Measurements from ENCODE around the gene MED28.

- TF ChIP-seq ZBTB4 (CRISPR knock-in tag; IDR thresholded peaks at IDR 0.05) = no peak
- no peak for TF ChIP-seq SKIL (IDR thresholded peaks at IDR 0.05; ENCODE audit: low read depth, poor library complexity, severe bottlenecking)
- TF ChIP-seq POLR2AphosphoS5 (IDR thresholded peaks at IDR 0.05; ENCODE audit: low read length) = no peak
- no peak for TF ChIP-seq CEBPB (IDR thresholded peaks at IDR 0.05; ENCODE audit: borderline replicate concordance in 1 of 2, low read depth in 2 of 2, low read length in 2 of 2)
- TF ChIP-seq POLR2A (IDR thresholded peaks at IDR 0.05; ENCODE audit: low read depth, low read length) = no peak
- no peak for TF ChIP-seq CEBPZ (IDR thresholded peaks at IDR 0.05; ENCODE audit: low read depth, low read length)
- no peak for TF ChIP-seq HCFC1 (IDR thresholded peaks at IDR 0.05; ENCODE audit: low read length)
- TF ChIP-seq TARDBP (IDR thresholded peaks at IDR 0.05; ENCODE audit: borderline replicate concordance) = no peak
These were observed 42.6 kb downstream of the MED28 start for GRCh38 chr4:17657090-17657489.

Measured in GM12878 (cell line).